Measurements from ENCODE around the gene GNAI3.
A peak's percentile ranks its signal among the peaks of the same experiment; 100 is the strongest.
"Not testable (repeated sequence)": the region's sequence is repeated elsewhere in the genome, so short reads cannot be mapped to it uniquely, and the experiment has no call there.

The GNAI3 gene

DNA sequence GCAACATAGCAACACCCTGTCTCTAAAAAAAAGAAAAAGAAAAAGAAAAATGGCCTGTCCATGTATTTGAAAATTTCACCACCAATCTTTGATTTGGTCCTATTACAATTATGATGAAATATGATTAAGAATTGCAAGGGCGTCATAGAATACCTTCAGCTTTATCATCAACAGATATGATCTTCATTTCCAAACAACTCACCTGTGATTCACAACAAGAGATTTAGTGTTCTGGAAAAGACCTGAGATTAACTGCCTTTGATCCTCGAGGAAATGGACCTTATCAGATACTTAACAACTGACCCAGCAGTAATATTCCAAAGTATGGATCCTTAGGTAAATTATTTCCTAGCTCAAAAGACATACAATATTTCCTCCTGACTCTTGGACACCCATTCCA is 104.0 kb downstream of the GNAI3 start:
- no peaks in the 10 kb centered on the region for H3K4me1 ChIP-seq (ENCODE audit: insufficient read depth, low read length)
- peaks cover 46% of the 10 kb centered on the region for H3K27me3 ChIP-seq (ENCODE audit: insufficient read depth, low read length)
- H3K9ac ChIP-seq (ENCODE audit: low read depth, low read length): no peak overlapping the region
- H3K36me3 ChIP-seq (ENCODE audit: insufficient read depth, low read depth, low read length): no peaks in the 10 kb centered on the region
- no peaks in the 10 kb centered on the region for H3K9me3 ChIP-seq (ENCODE audit: insufficient read depth, low read depth, low read length)
- H3K27ac ChIP-seq (ENCODE audit: low read length): no peak overlapping the region
- no peak overlapping the region for H3K4me3 ChIP-seq (ENCODE audit: low read length)

DNA sequence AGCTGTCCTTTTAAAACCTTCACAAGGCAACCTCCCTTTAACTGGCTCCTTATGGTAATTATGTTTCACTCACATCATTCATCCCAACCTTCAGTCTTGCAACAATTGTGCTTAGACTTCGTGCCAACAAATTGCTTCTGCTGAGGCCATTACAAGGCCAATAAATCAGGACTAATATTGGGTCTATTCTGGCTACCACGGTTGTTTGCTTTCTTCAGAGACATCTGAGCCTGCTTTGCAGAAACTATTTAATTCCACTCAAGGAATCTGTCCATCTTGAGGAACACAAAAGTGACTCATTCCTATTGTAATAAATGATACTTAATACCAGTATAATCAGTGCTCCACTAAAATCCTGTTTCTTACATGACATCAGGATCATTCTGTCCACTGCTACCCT is 104.9 kb downstream of the GNAI3 start:
- Histone ChIP-seq H3K9ac (ENCODE audit: low read depth, low read length) (no peak overlapping the region), H3K27ac (ENCODE audit: low read length) (no peak overlapping the region), H3K36me3 (ENCODE audit: insufficient read depth, low read depth, low read length) (no peaks in the 10 kb centered on the region), H3K9me3 (ENCODE audit: insufficient read depth, low read depth, low read length) (no peaks in the 10 kb centered on the region), H3K4me1 (ENCODE audit: insufficient read depth, low read length) (no peaks in the 10 kb centered on the region), H3K27me3 (ENCODE audit: insufficient read depth, low read length) (peaks cover 46% of the 10 kb centered on the region), H3K4me3 (ENCODE audit: low read length) (no peak overlapping the region)

DNA sequence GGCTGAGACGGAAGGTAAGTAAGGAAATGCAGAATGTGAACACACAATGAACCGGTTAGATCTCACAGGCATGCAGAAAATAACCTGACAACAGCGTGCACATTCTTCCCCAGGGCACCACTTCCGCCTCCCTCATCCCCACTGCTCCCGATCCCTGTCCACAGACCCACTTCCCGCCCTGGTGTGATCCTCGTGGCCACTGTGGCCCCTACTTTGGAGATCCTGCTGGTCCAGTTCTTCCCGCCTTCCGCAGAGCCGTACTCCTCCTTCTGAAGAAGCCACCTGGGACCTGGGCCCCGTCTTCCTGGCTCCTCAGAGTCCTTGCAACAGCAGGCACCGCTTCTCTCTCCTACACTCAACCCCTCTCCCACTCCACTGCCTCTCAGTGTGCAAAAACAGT is 106.1 kb downstream of the GNAI3 start:
- H3K4me1 ChIP-seq (ENCODE audit: insufficient read depth, low read length): no peaks in the 10 kb centered on the region
- H3K27me3 ChIP-seq (ENCODE audit: insufficient read depth, low read length): peaks cover 46% of the 10 kb centered on the region
- H3K4me3 ChIP-seq (ENCODE audit: low read length): no peak overlapping the region
- H3K9me3 ChIP-seq (ENCODE audit: insufficient read depth, low read depth, low read length): no peaks in the 10 kb centered on the region
- no peaks in the 10 kb centered on the region for H3K36me3 ChIP-seq (ENCODE audit: insufficient read depth, low read depth, low read length)
- no peak overlapping the region for H3K27ac ChIP-seq (ENCODE audit: low read length)
- no peak overlapping the region for H3K9ac ChIP-seq (ENCODE audit: low read depth, low read length)

GRCh38 chr1:109655615-109656519 is 107.5 kb downstream of the GNAI3 start, which contains the start of gene GSTM4:
TSS of gene GSTM4 (plus strand) at chr1:109656099. CDS start at chr1:109656390, 291 bp downstream.
- Histone ChIP-seq H3K36me3 (ENCODE audit: insufficient read depth, low read depth, low read length) (no peaks in the 10 kb centered on the region), H3K4me1 (ENCODE audit: insufficient read depth, low read length) (no peaks in the 10 kb centered on the region), H3K9ac (ENCODE audit: low read depth, low read length) (peak within 1 kb of the TSS; percentile 54; the same call in 1 of the 2 replicates), H3K9me3 (ENCODE audit: insufficient read depth, low read depth, low read length) (no peaks in the 10 kb centered on the region), H3K27me3 (ENCODE audit: insufficient read depth, low read length) (peaks cover 42% of the 10 kb centered on the region), H3K27ac (ENCODE audit: low read length) (no peak within 1 kb of the TSS), H3K4me3 (ENCODE audit: low read length) (peak within 1 kb of the TSS; percentile 71)

GRCh38 chr1:109657395-109657794 is 109.0 kb downstream of the GNAI3 start:
- Histone ChIP-seq H3K4me1 (ENCODE audit: insufficient read depth, low read length) (no peaks in the 10 kb centered on the region), H3K4me3 (ENCODE audit: low read length) (no peak overlapping the region)

DNA sequence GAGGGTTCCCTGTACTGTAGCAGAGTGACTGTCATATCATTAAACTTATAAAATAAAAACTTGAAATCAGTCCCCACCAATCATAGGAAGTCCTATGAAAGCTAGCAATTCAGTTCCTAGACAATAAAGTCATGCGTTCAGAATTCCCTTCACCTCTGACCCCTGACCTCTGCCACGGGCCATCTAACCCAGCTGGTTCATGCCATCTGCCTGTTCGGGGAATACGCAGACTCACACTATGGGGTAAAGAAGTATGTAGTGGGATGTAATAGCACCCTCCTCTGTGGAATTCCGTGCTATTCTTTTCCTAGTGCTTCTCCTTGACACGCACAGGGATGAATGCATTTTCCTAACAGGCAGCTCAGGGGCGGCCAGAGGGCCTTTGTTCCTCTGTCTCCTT is 109.6 kb downstream of the GNAI3 start:
- Histone ChIP-seq H3K9me3 (ENCODE audit: insufficient read depth, low read depth, low read length) (no peaks in the 10 kb centered on the region), H3K27me3 (ENCODE audit: insufficient read depth, low read length) (peaks cover 24% of the 10 kb centered on the region), H3K4me3 (ENCODE audit: low read length) (no peak overlapping the region), H3K4me1 (ENCODE audit: insufficient read depth, low read length) (no peaks in the 10 kb centered on the region), H3K36me3 (ENCODE audit: insufficient read depth, low read depth, low read length) (no peaks in the 10 kb centered on the region), H3K9ac (ENCODE audit: low read depth, low read length) (no peak overlapping the region), H3K27ac (ENCODE audit: low read length) (no peak overlapping the region)

More at GRCh38 chr1:109657395-109657794, 109.0 kb downstream of the GNAI3 start:
- Histone ChIP-seq H3K27ac (ENCODE audit: low read length) (no peak overlapping the region), H3K36me3 (ENCODE audit: insufficient read depth, low read depth, low read length) (no peaks in the 10 kb centered on the region), H3K9me3 (ENCODE audit: insufficient read depth, low read depth, low read length) (no peaks in the 10 kb centered on the region), H3K27me3 (ENCODE audit: insufficient read depth, low read length) (peaks cover 28% of the 10 kb centered on the region), H3K9ac (ENCODE audit: low read depth, low read length) (no peak overlapping the region)

GRCh38 chr1:109658533-109659042 is 110.2 kb downstream of the GNAI3 start:
- H3K9me3 ChIP-seq (ENCODE audit: insufficient read depth, low read depth, low read length): no peaks in the 10 kb centered on the region
- H3K4me1 ChIP-seq (ENCODE audit: insufficient read depth, low read length): no peaks in the 10 kb centered on the region
- H3K4me3 ChIP-seq (ENCODE audit: low read length): no peak overlapping the region
- H3K27me3 ChIP-seq (ENCODE audit: insufficient read depth, low read length): peaks cover 18% of the 10 kb centered on the region
- no peaks in the 10 kb centered on the region for H3K36me3 ChIP-seq (ENCODE audit: insufficient read depth, low read depth, low read length)
- no peak overlapping the region for H3K27ac ChIP-seq (ENCODE audit: low read length)
- no peak overlapping the region for H3K9ac ChIP-seq (ENCODE audit: low read depth, low read length)

GRCh38 chr1:109659145-109659544 is 110.7 kb downstream of the GNAI3 start:
- no peak overlapping the region for H3K9ac ChIP-seq (ENCODE audit: low read depth, low read length)
- no peaks in the 10 kb centered on the region for H3K9me3 ChIP-seq (ENCODE audit: insufficient read depth, low read depth, low read length)
- H3K36me3 ChIP-seq (ENCODE audit: insufficient read depth, low read depth, low read length): no peaks in the 10 kb centered on the region
- H3K4me3 ChIP-seq (ENCODE audit: low read length): no peak overlapping the region
- H3K27ac ChIP-seq (ENCODE audit: low read length): no peak overlapping the region
- H3K4me1 ChIP-seq (ENCODE audit: insufficient read depth, low read length): no peaks in the 10 kb centered on the region
- H3K27me3 ChIP-seq (ENCODE audit: insufficient read depth, low read length): peaks cover 15% of the 10 kb centered on the region

- no peaks in the 10 kb centered on the region for H3K36me3 ChIP-seq (ENCODE audit: insufficient read depth, low read depth, low read length)
- no peaks in the 10 kb centered on the region for H3K4me1 ChIP-seq (ENCODE audit: insufficient read depth, low read length)
- H3K4me3 ChIP-seq (ENCODE audit: low read length): no peak overlapping the region
- no peak overlapping the region for H3K27ac ChIP-seq (ENCODE audit: low read length)
- no peaks in the 10 kb centered on the region for H3K9me3 ChIP-seq (ENCODE audit: insufficient read depth, low read depth, low read length)
- peaks cover 5% of the 10 kb centered on the region; the same call in 1 of the 2 replicates for H3K27me3 ChIP-seq (ENCODE audit: insufficient read depth, low read length)
- H3K9ac ChIP-seq (ENCODE audit: low read depth, low read length): no peak overlapping the region
Observed at GRCh38 chr1:109659997-109660690, 111.7 kb downstream of the GNAI3 start.

GRCh38 chr1:109660691-109661026 is 112.2 kb downstream of the GNAI3 start:
- not testable (repeated sequence) for H3K9me3 ChIP-seq (ENCODE audit: insufficient read depth, low read depth, low read length); H3K36me3 ChIP-seq (ENCODE audit: insufficient read depth, low read depth, low read length); H3K4me3 ChIP-seq (ENCODE audit: low read length); H3K9ac ChIP-seq (ENCODE audit: low read depth, low read length); H3K27ac ChIP-seq (ENCODE audit: low read length); H3K27me3 ChIP-seq (ENCODE audit: insufficient read depth, low read length); H3K4me1 ChIP-seq (ENCODE audit: insufficient read depth, low read length)

GRCh38 chr1:109661391-109661790 is 113.0 kb downstream of the GNAI3 start:
- H3K27ac ChIP-seq (ENCODE audit: low read length): no peak overlapping the region
- H3K9ac ChIP-seq (ENCODE audit: low read depth, low read length): no peak overlapping the region

GRCh38 chr1:109664671-109665070 is 116.3 kb downstream of the GNAI3 start:
- Histone ChIP-seq H3K9me3 (ENCODE audit: insufficient read depth, low read depth, low read length) (no peaks in the 10 kb centered on the region), H3K27ac (ENCODE audit: low read length) (no peak overlapping the region), H3K4me1 (ENCODE audit: insufficient read depth, low read length) (no peaks in the 10 kb centered on the region), H3K27me3 (ENCODE audit: insufficient read depth, low read length) (no peaks in the 10 kb centered on the region), H3K36me3 (ENCODE audit: insufficient read depth, low read depth, low read length) (no peaks in the 10 kb centered on the region), H3K9ac (ENCODE audit: low read depth, low read length) (no peak overlapping the region), H3K4me3 (ENCODE audit: low read length) (no peak overlapping the region)

More at GRCh38 chr1:109661391-109661790, 113.0 kb downstream of the GNAI3 start:
- H3K36me3 ChIP-seq (ENCODE audit: insufficient read depth, low read depth, low read length): no peaks in the 10 kb centered on the region
- no peaks in the 10 kb centered on the region for H3K9me3 ChIP-seq (ENCODE audit: insufficient read depth, low read depth, low read length)
- H3K4me1 ChIP-seq (ENCODE audit: insufficient read depth, low read length): no peaks in the 10 kb centered on the region
- no peak overlapping the region for H3K4me3 ChIP-seq (ENCODE audit: low read length)
- H3K27me3 ChIP-seq (ENCODE audit: insufficient read depth, low read length): no peaks in the 10 kb centered on the region

Data from iPS-20b (cell line).